OCI-LY3 (cell line): ENCODE data around the gene NASP.

Experiments
- H2AFZ ChIP-seq: fragments of 200-600, 300-600 bp; shearing (Covaris generic); 2 replicates; pipeline ENCODE4 v1.6.0; 2014; ENCODE audit warnings: antibody characterized with exemption, low read depth, low read length
- H3K27ac ChIP-seq: fragments of 200-600, 300-600 bp; sonication (generic); 2 replicates; pipeline ENCODE4 v1.5.1; 2014; ENCODE audit warnings: mild to moderate bottlenecking, low read length, moderate library complexity, mixed read lengths
- H3K27me3 ChIP-seq: fragments of 200-600, 300-600 bp; sonication (generic); 2 replicates; pipeline ENCODE4 v1.6.1; 2014; ENCODE audit warnings: low read depth, low read length, mixed read lengths
- H3K36me3 ChIP-seq: fragments of 200-600, 300-600 bp; sonication (generic); replicated peaks from 2 replicates; pipeline ENCODE3; 2014; ENCODE audit warnings: low read depth, low read length, mixed read lengths
- H3K4me1 ChIP-seq: fragments of 300-600, 200-600 bp; sonication (generic); 2 replicates; pipeline ENCODE4 v1.6.1; 2014; ENCODE audit warnings: low read length, mixed read lengths
- H3K4me2 ChIP-seq: fragments of 200-600, 300-600 bp; sonication (generic); 2 replicates; pipeline ENCODE4 v1.6.1; 2014; ENCODE audit warnings: low read length, mixed read lengths
- H3K4me3 ChIP-seq: fragments of 300-600, 200-600 bp; sonication (generic); 2 replicates; pipeline ENCODE4 v1.5.1; 2014; ENCODE audit warnings: antibody characterized with exemption, mild to moderate bottlenecking, low read length, moderate library complexity
- H3K79me2 ChIP-seq: fragments of 300-600, 200-600 bp; shearing (Covaris generic); 2 replicates; pipeline ENCODE4 v1.6.1; 2014; ENCODE audit warnings: mild to moderate bottlenecking, low read length, mixed read lengths
- H3K9ac ChIP-seq: fragments of 300-600, 200-600 bp; shearing (Covaris generic); 2 replicates; pipeline ENCODE4 v1.6.0; 2014; ENCODE audit warnings: mild to moderate bottlenecking, low read length, moderate library complexity
- H3K9me3 ChIP-seq: fragments of 200-600, 300-600 bp; shearing (Covaris generic); 2 replicates; pipeline ENCODE4 v1.6.1; 2014; ENCODE audit warnings: low read length, mixed read lengths; ENCODE audit not compliant: insufficient read depth
- H4K20me1 ChIP-seq: fragments of 200-600, 300-600 bp; sonication (generic); 2 replicates; pipeline ENCODE4 v1.6.1; 2016; ENCODE audit warnings: low read length, mixed read lengths; ENCODE audit not compliant: insufficient read depth
- CTCF ChIP-seq: fragments of 200-600, 300-600 bp; sonication (generic); IDR thresholded peaks from 2 replicates; pipeline ENCODE4 v1.5.1; 2014; ENCODE audit warnings: antibody characterized with exemption, low read length, low read depth
- EZH2phosphoT487 ChIP-seq: fragments of 200-600 bp; shearing (Covaris generic); IDR thresholded peaks from 2 replicates; pipeline ENCODE4 v1.6.1; 2018; ENCODE audit warnings: antibody characterized with exemption, mixed run types, low read depth

Gene NASP

GRCh38 chr1:45542591-45542990, 41.2 kb upstream of the NASP start:
- H3K4me1 ChIP-seq, result peaks cover 35% of the 10 kb centered on the region
- no peak overlapping the region for H3K4me2 ChIP-seq
- H3K36me3 ChIP-seq, result no peaks in the 10 kb centered on the region
- TF ChIP-seq EZH2phosphoT487 (no peak), CTCF (no peak)
- no peak overlapping the region for H3K27ac ChIP-seq
- H3K9me3 ChIP-seq, result no peaks in the 10 kb centered on the region
- no peak overlapping the region for H3K4me3 ChIP-seq
- H3K27me3 ChIP-seq, result no peaks in the 10 kb centered on the region
- no peaks in the 10 kb centered on the region for H3K79me2 ChIP-seq
- no peaks in the 10 kb centered on the region for H4K20me1 ChIP-seq
- H3K9ac ChIP-seq, result no peak overlapping the region
- no peak overlapping the region for H2AFZ ChIP-seq

- Histone ChIP-seq H2AFZ (peak overlapping the region; percentile 93), H4K20me1 (no peaks in the 10 kb centered on the region), H3K27me3 (no peaks in the 10 kb centered on the region), H3K4me2 (peak overlapping the region; percentile 96), H3K27ac (peak overlapping the region; percentile 57), H3K4me1 (peaks cover 35% of the 10 kb centered on the region), H3K36me3 (no peaks in the 10 kb centered on the region), H3K9ac (peak overlapping the region; percentile 34; the same call in 1 of the 2 replicates), H3K4me3 (peak overlapping the region; percentile 65), H3K9me3 (no peaks in the 10 kb centered on the region), H3K79me2 (no peaks in the 10 kb centered on the region)
- TF ChIP-seq EZH2phosphoT487, result no peak
Measured at GRCh38 chr1:45543581-45544417, 40.0 kb upstream of the NASP start.

- no peak for TF ChIP-seq EZH2phosphoT487
- no peak for TF ChIP-seq CTCF
- Histone ChIP-seq H3K36me3 (no peaks in the 10 kb centered on the region), H4K20me1 (no peaks in the 10 kb centered on the region), H2AFZ (no peak overlapping the region), H3K4me2 (peak overlapping the region; percentile 96), H3K27ac (peak overlapping the region; percentile 57; the same call in 1 of the 2 replicates), H3K9me3 (no peaks in the 10 kb centered on the region), H3K9ac (no peak overlapping the region), H3K27me3 (no peaks in the 10 kb centered on the region), H3K4me1 (peaks cover 33% of the 10 kb centered on the region), H3K4me3 (no peak overlapping the region), H3K79me2 (no peaks in the 10 kb centered on the region)
Measured at GRCh38 chr1:45544530-45544929, 39.3 kb upstream of the NASP start.

GRCh38 chr1:45545019-45545493, 38.8 kb upstream of the NASP start:
- TF ChIP-seq EZH2phosphoT487, result no peak
- no peak for TF ChIP-seq CTCF
- 0 out of 2 replicates have a peak overlapping the region, but pooled peaks have one; percentile 23 for H2AFZ ChIP-seq
- peak overlapping the region; percentile 39 for H3K4me3 ChIP-seq
- no peaks in the 10 kb centered on the region for H3K27me3 ChIP-seq
- H3K36me3 ChIP-seq, result no peaks in the 10 kb centered on the region
- H3K27ac ChIP-seq, result peak overlapping the region; percentile 51
- H3K4me1 ChIP-seq, result peaks cover 33% of the 10 kb centered on the region
- no peaks in the 10 kb centered on the region for H4K20me1 ChIP-seq
- H3K9me3 ChIP-seq, result no peaks in the 10 kb centered on the region
- H3K9ac ChIP-seq, result peak overlapping the region; percentile 11; the same call in 1 of the 2 replicates
- peak overlapping the region; percentile 96 for H3K4me2 ChIP-seq
- H3K79me2 ChIP-seq, result no peaks in the 10 kb centered on the region
